PC-3 (cell line): ENCODE measurements around the gene EIF3A. TPM values are rescaled to one million over a fixed set of nuclear protein-coding genes. Genes with fewer than 3 reads are reported as not detected.
"Not testable (repeated sequence)": the region's sequence is repeated elsewhere in the genome, so short reads cannot be mapped to it uniquely, and the experiment has no call there.

Experiments used
- ATAC-seq: fragments of 200-7000 bp; cut with Tn5 transposase; 2 replicates; pipeline ENCODE4 v1.9.1; 2020; ENCODE audit warnings: mild to moderate bottlenecking, moderate library complexity
- BruUV-seq: library from RNA; stranded (reverse); fragments of 400-500 nt; replicated peaks from 2 replicates; lab custom pipeline; 2021; lab: Mats Ljungman, UMichigan
- CTCF ChIA-PET: fragments of 300-600 bp; sonication (Branson Sonifier 250); formaldehyde crosslinking; loops from one replicate; lab custom pipeline; 2022; ENCODE audit warnings: antibody characterized with exemption; lab: Charles Lee
- POLR2A ChIA-PET: fragments of 300-600 bp; sonication (Branson Sonifier 250); formaldehyde crosslinking; loops from one replicate; lab custom pipeline; 2022; ENCODE audit warnings: antibody characterized with exemption; ENCODE audit not compliant: unreplicated experiment; lab: Charles Lee
- DNase-seq: peaks from one replicate; pipeline ENCODE4 v3.0.0-alpha.2; 2015
- H2AFZ ChIP-seq: fragments of 300-600 bp; sonication (generic); 2 replicates; pipeline ENCODE4 v1.6.0; 2016; ENCODE audit warnings: antibody characterized with exemption, low read length
- H3F3A ChIP-seq: fragments of 300-600 bp; sonication (generic); one replicate; pipeline ENCODE4 v1.6.0; 2017; ENCODE audit warnings: antibody characterized with exemption, low read length, control low read depth, mild to moderate bottlenecking; ENCODE audit not compliant: unreplicated experiment
- H3K27ac ChIP-seq: fragments of 300-600 bp; sonication (generic); 2 replicates; pipeline ENCODE4 v1.5.1; 2016; ENCODE audit warnings: mild to moderate bottlenecking, low read length
- H3K27me3 ChIP-seq: fragments of 300-600 bp; sonication (generic); 2 replicates; pipeline ENCODE4 v1.6.1; 2016; ENCODE audit warnings: low read length, mixed read lengths
- H3K36me3 ChIP-seq: fragments of 300-600 bp; sonication (generic); 2 replicates; pipeline ENCODE4 v1.6.1; 2016; ENCODE audit warnings: low read depth, mixed run types, low read length, mixed read lengths
- H3K4me1 ChIP-seq: fragments of 300-600 bp; sonication (generic); 2 replicates; pipeline ENCODE4 v1.5.1; 2016; ENCODE audit warnings: low read length; ENCODE audit not compliant: insufficient read depth
- H3K4me2 ChIP-seq: fragments of 300-600 bp; sonication (generic); 2 replicates; pipeline ENCODE4 v1.6.0; 2016; ENCODE audit warnings: low read length
- H3K4me3 ChIP-seq: fragments of 300-600 bp; sonication (generic); 2 replicates; pipeline ENCODE4 v1.5.1; 2016; ENCODE audit warnings: mild to moderate bottlenecking, low read length, mixed read lengths
- H3K79me2 ChIP-seq: fragments of 300-600 bp; sonication (generic); 2 replicates; pipeline ENCODE4 v1.6.1; 2017; ENCODE audit warnings: low read length, mixed read lengths
- H3K9ac ChIP-seq: fragments of 300-600 bp; sonication (generic); 2 replicates; pipeline ENCODE4 v1.6.0; 2016; ENCODE audit warnings: mild to moderate bottlenecking, low read length
- H3K9me2 ChIP-seq: fragments of 300-600 bp; sonication (generic); replicated peaks from 2 replicates; pipeline ENCODE4 v1.6.1; 2016; ENCODE audit warnings: mixed run types, low read length, mixed read lengths
- H3K9me3 ChIP-seq: fragments of 300-600 bp; sonication (generic); 2 replicates; pipeline ENCODE4 v1.6.1; 2016; ENCODE audit warnings: low read length, mixed read lengths
- H4K20me1 ChIP-seq: fragments of 300-600 bp; sonication (generic); 2 replicates; pipeline ENCODE4 v1.6.1; 2016; ENCODE audit warnings: low read length, mixed read lengths
- CTCF ChIP-seq: fragments of 300-600 bp; sonication (generic); conservative IDR thresholded peaks from 2 replicates; pipeline ENCODE4 v1.5.1; 2017; ENCODE audit warnings: antibody characterized with exemption, low read depth, mild to moderate bottlenecking, low read length
- EZH2 ChIP-seq: fragments of 300-600 bp; sonication (generic); IDR thresholded peaks from one replicate; pipeline ENCODE4 v1.6.1; 2017; ENCODE audit warnings: antibody characterized with exemption, mild to moderate bottlenecking, low read length; ENCODE audit not compliant: unreplicated experiment
- EZH2phosphoT487 ChIP-seq: fragments of 300-600 bp; sonication (generic); IDR thresholded peaks from 2 replicates; pipeline ENCODE4 v1.6.1; 2018; ENCODE audit warnings: mild to moderate bottlenecking, antibody characterized with exemption, low read length, borderline replicate concordance
- intact Hi-C: fragments of 100-400 bp; cut with micrococcal nuclease; formaldehyde crosslinking; loops from 2 replicates; pipeline ENCODE4 v1.9.0; 2023
- total RNA-seq: library from RNA; depleted of rRNA; stranded (reverse); fragments of >200 nt; gene quantifications from 2 replicates; pipeline ENCODE4 v1.2.3, GENCODE V29; 2014

Gene EIF3A
- total RNA-seq, 1 experiment from 2014 or later = 46.0 TPM

GRCh38 chr10:119107106-119107505 is 26.5 kb upstream of the EIF3A start:
- H3K4me1 ChIP-seq, BruUV-seq, H4K20me1 ChIP-seq, H3K9ac ChIP-seq, ATAC-seq, intact Hi-C loops, H2AFZ ChIP-seq, CTCF ChIA-PET, H3K27me3 ChIP-seq, H3K4me3 ChIP-seq, H3F3A ChIP-seq, H3K36me3 ChIP-seq, H3K9me2 ChIP-seq, DNase-seq, H3K27ac ChIP-seq, H3K9me3 ChIP-seq, POLR2A ChIA-PET, H3K4me2 ChIP-seq: not testable (repeated sequence)
- H3K79me2 ChIP-seq = peaks cover 19% of the 10 kb centered on the region

- H3K4me1 ChIP-seq, H3K27me3 ChIP-seq, H2AFZ ChIP-seq, H3F3A ChIP-seq, H4K20me1 ChIP-seq, CTCF ChIA-PET, H3K9ac ChIP-seq, H3K27ac ChIP-seq, DNase-seq, H3K36me3 ChIP-seq, H3K4me3 ChIP-seq, POLR2A ChIA-PET, H3K9me3 ChIP-seq, H3K9me2 ChIP-seq, ATAC-seq, BruUV-seq: not testable (repeated sequence)
- Histone ChIP-seq H3K79me2 (peaks cover 19% of the 10 kb centered on the region), H3K4me2 (0 out of 2 replicates have a peak overlapping the region, but pooled peaks have one; percentile 99)
- intact Hi-C loops = loop anchor here (2.0 kb wide), 1 partner anchor 25 kb away; the partner anchor contains the start of gene EIF3A
Measured at GRCh38 chr10:119105899-119106298, 25.3 kb upstream of the EIF3A start.

GRCh38 chr10:119105155-119105554 is 24.5 kb upstream of the EIF3A start:
- intact Hi-C loops = loop anchor here (2.0 kb wide), 1 partner anchor 24 kb away; the partner anchor contains the start of gene EIF3A
- H2AFZ ChIP-seq = no peak overlapping the region
- peak overlapping the region; percentile 99 for H3K4me2 ChIP-seq
- ChIA-PET CTCF (no interaction called here), POLR2A (no interaction called here)
- peaks cover 16% of the 10 kb centered on the region for H3K4me1 ChIP-seq
- BruUV-seq = TSS peak; percentile 55
- peak overlapping the region; percentile 91 for H3K4me3 ChIP-seq
- no peak for TF ChIP-seq EZH2phosphoT487
- no peak for TF ChIP-seq EZH2
- no peak for TF ChIP-seq CTCF
- H3K27ac ChIP-seq = no peak overlapping the region
- peaks cover 19% of the 10 kb centered on the region for H3K79me2 ChIP-seq
- H3K9me2 ChIP-seq = no peaks in the 10 kb centered on the region
- no peak for DNase-seq
- H4K20me1 ChIP-seq = no peaks in the 10 kb centered on the region
- H3K27me3 ChIP-seq = no peaks in the 10 kb centered on the region
- no peaks in the 10 kb centered on the region for H3K9me3 ChIP-seq
- no peaks in the 10 kb centered on the region for H3K36me3 ChIP-seq
- no peak for ATAC-seq
- no peaks in the 10 kb centered on the region for H3F3A ChIP-seq
- H3K9ac ChIP-seq = peak overlapping the region; percentile 72

GRCh38 chr10:119104654-119105015 is 24.0 kb upstream of the EIF3A start:
- Histone ChIP-seq H3F3A (no peaks in the 10 kb centered on the region), H3K4me3 (peak overlapping the region; percentile 91), H3K79me2 (peaks cover 19% of the 10 kb centered on the region), H2AFZ (peak overlapping the region; percentile 55; the same call in 1 of the 2 replicates), H3K4me1 (peaks cover 16% of the 10 kb centered on the region), H3K9ac (peak overlapping the region; percentile 72), H3K4me2 (peak overlapping the region; percentile 99), H3K27ac (no peak overlapping the region), H3K9me3 (no peaks in the 10 kb centered on the region), H3K9me2 (no peaks in the 10 kb centered on the region), H4K20me1 (no peaks in the 10 kb centered on the region), H3K27me3 (no peaks in the 10 kb centered on the region), H3K36me3 (no peaks in the 10 kb centered on the region)
- no TSS peak for BruUV-seq
- CTCF ChIA-PET = no interaction called here
- ATAC-seq = peak; percentile 23
- POLR2A ChIA-PET = interaction anchor here (0.7 kb wide), 1 partner anchor 104 kb away, joined by 6 read pairs; no protein-coding TSS in a partner anchor
- intact Hi-C loops = loop anchor here (2.0 kb wide), 1 partner anchor 24 kb away; the partner anchor contains the start of gene EIF3A
- DNase-seq = no peak
- no peak for TF ChIP-seq EZH2
- TF ChIP-seq CTCF = no peak
- no peak for TF ChIP-seq EZH2phosphoT487
